Measurements from ENCODE around the gene SHB. TPM values are rescaled to one million over a fixed set of nuclear protein-coding genes. Genes with fewer than 3 reads are reported as not detected.

The SHB gene
- total RNA-seq, 2 experiments from 2014 or later, result 1.1 to 1.2 TPM

DNA sequence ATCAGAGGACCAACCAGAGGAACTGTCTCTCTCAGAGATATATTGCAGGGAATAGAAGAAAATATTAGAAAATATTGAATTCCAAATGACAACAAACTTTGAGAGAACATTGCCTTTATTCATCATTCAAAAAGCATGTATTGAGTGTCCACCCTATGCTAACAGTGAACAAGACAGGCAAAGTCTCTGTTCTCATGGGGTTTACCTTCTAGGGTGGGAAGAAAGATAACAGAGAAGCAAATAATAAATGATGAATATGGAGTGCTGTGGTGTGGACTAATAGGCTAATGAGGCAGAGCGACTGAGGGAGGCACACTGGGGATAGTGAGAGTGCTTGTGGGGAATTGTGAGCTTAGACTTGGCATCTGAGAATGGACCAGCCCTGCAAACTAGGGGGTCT, 43.4 kb upstream of the SHB start:
- no peaks in the 10 kb centered on the region for H3K4me1 ChIP-seq (ENCODE audit: insufficient read depth, low read length)
- peaks cover 0 to 2% of the 10 kb centered on the region in 2 experiments for H3K27me3 ChIP-seq (ENCODE audit: control insufficient read depth in 1 of 2, insufficient read depth in 2 of 2, low read length in 2 of 2)
- no peak for ATAC-seq (ENCODE audit: poor library complexity)
- ChIA-PET CTCF (no interaction called here), POLR2A (no interaction called here)
- intact Hi-C loops (cut with DNase I, micrococcal nuclease), result no loop called here
- no peaks in the 10 kb centered on the region for H3K9me3 Mint-ChIP-seq
- no peaks in the 10 kb centered on the region for H3K4me1 Mint-ChIP-seq (ENCODE audit: low read depth)
- H3K36me3 ChIP-seq (ENCODE audit: insufficient read depth, low read length), result no peaks in the 10 kb centered on the region
- H3K4me3 Mint-ChIP-seq, result no peak overlapping the region
- DNase-seq, result no peak
- H3K9me3 ChIP-seq (ENCODE audit: control insufficient read depth in 1 of 2, insufficient read depth in 1 of 2, low read length in 2 of 2), result no peaks in the 10 kb centered on the region
- no peak overlapping the region for H3K27ac Mint-ChIP-seq
- H3K4me3 ChIP-seq (ENCODE audit: low read length), result no peak overlapping the region
- H3K36me3 Mint-ChIP-seq (ENCODE audit: low read depth), result no peaks in the 10 kb centered on the region
- TF ChIP-seq, protein P1, sequence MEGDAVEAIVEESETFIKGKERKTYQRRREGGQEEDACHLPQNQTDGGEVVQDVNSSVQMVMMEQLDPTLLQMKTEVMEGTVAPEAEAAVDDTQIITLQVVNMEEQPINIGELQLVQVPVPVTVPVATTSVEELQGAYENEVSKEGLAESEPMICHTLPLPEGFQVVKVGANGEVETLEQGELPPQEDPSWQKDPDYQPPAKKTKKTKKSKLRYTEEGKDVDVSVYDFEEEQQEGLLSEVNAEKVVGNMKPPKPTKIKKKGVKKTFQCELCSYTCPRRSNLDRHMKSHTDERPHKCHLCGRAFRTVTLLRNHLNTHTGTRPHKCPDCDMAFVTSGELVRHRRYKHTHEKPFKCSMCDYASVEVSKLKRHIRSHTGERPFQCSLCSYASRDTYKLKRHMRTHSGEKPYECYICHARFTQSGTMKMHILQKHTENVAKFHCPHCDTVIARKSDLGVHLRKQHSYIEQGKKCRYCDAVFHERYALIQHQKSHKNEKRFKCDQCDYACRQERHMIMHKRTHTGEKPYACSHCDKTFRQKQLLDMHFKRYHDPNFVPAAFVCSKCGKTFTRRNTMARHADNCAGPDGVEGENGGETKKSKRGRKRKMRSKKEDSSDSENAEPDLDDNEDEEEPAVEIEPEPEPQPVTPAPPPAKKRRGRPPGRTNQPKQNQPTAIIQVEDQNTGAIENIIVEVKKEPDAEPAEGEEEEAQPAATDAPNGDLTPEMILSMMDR (IDR thresholded peaks at IDR 0.05), result no peak
- peaks cover 29% of the 10 kb centered on the region for H3K27me3 Mint-ChIP-seq
- no peak overlapping the region for H3K27ac ChIP-seq (ENCODE audit: low read depth in 1 of 2, low read length in 2 of 2)

DNA sequence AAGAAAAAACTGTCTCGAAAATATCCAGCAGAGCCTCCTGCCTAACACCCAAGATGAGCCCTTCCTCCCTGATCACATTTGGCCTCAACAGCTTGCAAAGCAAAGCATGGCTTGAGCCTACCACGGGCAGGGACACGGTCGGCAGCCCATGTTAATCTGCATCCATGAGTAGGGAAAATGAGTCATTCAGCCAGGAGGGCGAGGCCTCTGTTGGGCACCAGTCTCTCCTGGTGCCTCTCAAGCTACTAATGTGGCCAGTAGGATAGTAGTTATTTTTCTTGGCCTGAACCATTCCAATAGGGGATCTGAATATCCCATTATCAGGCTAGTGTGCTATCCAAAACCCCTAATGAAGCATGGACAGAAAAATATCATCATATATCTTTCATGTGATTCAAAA, 43.0 kb upstream of the SHB start:
- intact Hi-C loops (cut with DNase I, micrococcal nuclease), result no loop called here
- no peaks in the 10 kb centered on the region for H3K27me3 ChIP-seq (ENCODE audit: control insufficient read depth in 1 of 2, insufficient read depth in 2 of 2, low read length in 2 of 2)
- ChIA-PET CTCF (no interaction called here), POLR2A (no interaction called here)
- no peaks in the 10 kb centered on the region for H3K9me3 Mint-ChIP-seq
- no peak for DNase-seq
- no peak for ATAC-seq (ENCODE audit: poor library complexity)
- H3K36me3 ChIP-seq (ENCODE audit: insufficient read depth, low read length), result no peaks in the 10 kb centered on the region
- H3K4me1 ChIP-seq (ENCODE audit: insufficient read depth, low read length), result no peaks in the 10 kb centered on the region
- no peak overlapping the region for H3K27ac ChIP-seq (ENCODE audit: low read depth in 1 of 2, low read length in 2 of 2)
- peaks cover 29% of the 10 kb centered on the region for H3K27me3 Mint-ChIP-seq
- H3K4me3 Mint-ChIP-seq, result no peak overlapping the region
- H3K9me3 ChIP-seq (ENCODE audit: control insufficient read depth in 1 of 2, insufficient read depth in 1 of 2, low read length in 2 of 2), result no peaks in the 10 kb centered on the region
- H3K4me1 Mint-ChIP-seq (ENCODE audit: low read depth), result no peaks in the 10 kb centered on the region
- H3K27ac Mint-ChIP-seq, result no peak overlapping the region
- TF ChIP-seq, protein P1 (IDR thresholded peaks at IDR 0.05), result no peak
- no peaks in the 10 kb centered on the region for H3K36me3 Mint-ChIP-seq (ENCODE audit: low read depth)
- H3K4me3 ChIP-seq (ENCODE audit: low read length), result no peak overlapping the region

GRCh38 chr9:38110476-38110875, 41.4 kb upstream of the SHB start:
- ATAC-seq (ENCODE audit: poor library complexity) (no peak), DNase-seq (no peak)
- H3K27me3 ChIP-seq (ENCODE audit: control insufficient read depth in 1 of 2, insufficient read depth in 2 of 2, low read length in 2 of 2), result no peaks in the 10 kb centered on the region
- no peaks in the 10 kb centered on the region for H3K4me1 ChIP-seq (ENCODE audit: insufficient read depth, low read length)
- H3K4me1 Mint-ChIP-seq (ENCODE audit: low read depth), result no peaks in the 10 kb centered on the region
- TF ChIP-seq, protein P1 (IDR thresholded peaks at IDR 0.05), result no peak
- no peak overlapping the region for H3K27ac Mint-ChIP-seq
- no peaks in the 10 kb centered on the region for H3K9me3 Mint-ChIP-seq
- ChIA-PET POLR2A (no interaction called here), CTCF (no interaction called here)
- no peak overlapping the region for H3K27ac ChIP-seq (ENCODE audit: low read depth in 1 of 2, low read length in 2 of 2)
- intact Hi-C loops (cut with DNase I, micrococcal nuclease), result no loop called here
- no peak overlapping the region for H3K4me3 ChIP-seq (ENCODE audit: low read length)
- H3K9me3 ChIP-seq (ENCODE audit: control insufficient read depth in 1 of 2, insufficient read depth in 1 of 2, low read length in 2 of 2), result no peaks in the 10 kb centered on the region
- no peaks in the 10 kb centered on the region for H3K36me3 ChIP-seq (ENCODE audit: insufficient read depth, low read length)
- peaks cover 32% of the 10 kb centered on the region for H3K27me3 Mint-ChIP-seq
- no peaks in the 10 kb centered on the region for H3K36me3 Mint-ChIP-seq (ENCODE audit: low read depth)
- H3K4me3 Mint-ChIP-seq, result no peak overlapping the region
